GM19397 (cell line): ENCODE results near the gene LRCH2.
"Not testable (repeated sequence)": the region's sequence is repeated elsewhere in the genome, so short reads cannot be mapped to it uniquely, and the experiment has no call there.

Experiments
- ATAC-seq: cut with Tn5 transposase; IDR thresholded peaks from one replicate; pipeline ENCODE4 v1.9.1; 2021; ENCODE audit warnings: mild to moderate bottlenecking, moderate library complexity; ENCODE audit not compliant: unreplicated experiment

The LRCH2 gene

DNA sequence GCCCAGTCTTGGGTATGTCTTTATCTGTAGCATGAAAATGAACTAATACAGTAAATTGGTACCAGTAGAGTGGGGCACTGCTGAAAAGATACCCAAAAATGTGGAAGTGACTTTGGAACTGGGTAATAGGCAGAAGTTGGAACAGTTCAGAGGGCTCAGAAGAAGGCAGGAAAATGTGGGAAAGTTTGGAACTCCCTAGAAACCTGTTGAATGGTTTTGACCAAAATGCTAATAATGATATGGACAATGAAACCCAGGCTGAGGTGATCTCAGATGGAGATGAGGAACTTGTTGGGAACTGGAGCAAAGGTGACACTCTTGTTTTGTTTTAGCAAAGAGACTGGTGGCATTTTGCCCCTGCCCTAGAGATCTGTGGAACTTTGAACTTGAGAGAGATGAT, 24.3 kb downstream of the LRCH2 start:
- not testable (repeated sequence) for ATAC-seq

DNA sequence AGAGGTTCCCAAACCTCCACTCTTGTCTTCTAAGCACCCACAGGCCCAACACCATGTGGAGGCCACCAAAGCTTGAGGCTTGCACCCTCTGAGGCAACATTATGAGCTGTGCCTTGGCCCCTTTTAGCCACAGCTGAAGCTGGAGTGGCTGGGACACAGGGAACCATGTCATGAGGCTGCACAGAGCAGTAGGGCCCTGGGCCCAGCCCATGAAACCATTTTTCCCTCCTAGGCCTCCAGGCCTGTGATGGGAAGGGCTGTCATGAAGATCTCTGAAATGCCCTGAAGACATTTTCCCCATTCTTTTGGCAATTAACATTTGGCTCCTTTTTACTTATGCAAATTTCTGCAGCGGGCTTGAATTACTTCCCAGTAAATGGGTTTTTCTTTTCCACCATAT, 29.9 kb downstream of the LRCH2 start:
- ATAC-seq, result no peak

DNA sequence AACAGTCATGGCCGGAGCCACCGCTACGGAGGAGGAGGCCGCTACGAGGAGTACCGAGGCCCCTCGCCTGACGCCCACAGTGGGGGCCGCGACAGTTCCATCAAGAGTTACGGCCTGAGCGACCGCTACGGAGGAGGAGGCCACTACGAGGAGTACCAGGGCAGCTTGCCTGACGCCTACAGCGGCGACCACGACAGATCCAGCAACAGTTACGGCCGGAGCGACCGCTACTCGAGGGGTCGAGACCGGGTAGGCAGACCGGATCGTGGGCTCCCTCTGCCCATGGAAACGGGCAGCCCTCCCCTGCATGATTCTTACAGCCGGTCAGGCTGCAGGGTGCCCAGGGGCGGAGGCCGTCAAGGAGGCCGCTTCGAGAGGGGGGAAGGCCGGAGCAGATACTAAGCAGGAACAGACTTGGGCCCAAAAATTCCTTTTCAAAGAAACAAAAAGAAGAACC, 41.6 kb downstream of the LRCH2 start:
- no peak for ATAC-seq

DNA sequence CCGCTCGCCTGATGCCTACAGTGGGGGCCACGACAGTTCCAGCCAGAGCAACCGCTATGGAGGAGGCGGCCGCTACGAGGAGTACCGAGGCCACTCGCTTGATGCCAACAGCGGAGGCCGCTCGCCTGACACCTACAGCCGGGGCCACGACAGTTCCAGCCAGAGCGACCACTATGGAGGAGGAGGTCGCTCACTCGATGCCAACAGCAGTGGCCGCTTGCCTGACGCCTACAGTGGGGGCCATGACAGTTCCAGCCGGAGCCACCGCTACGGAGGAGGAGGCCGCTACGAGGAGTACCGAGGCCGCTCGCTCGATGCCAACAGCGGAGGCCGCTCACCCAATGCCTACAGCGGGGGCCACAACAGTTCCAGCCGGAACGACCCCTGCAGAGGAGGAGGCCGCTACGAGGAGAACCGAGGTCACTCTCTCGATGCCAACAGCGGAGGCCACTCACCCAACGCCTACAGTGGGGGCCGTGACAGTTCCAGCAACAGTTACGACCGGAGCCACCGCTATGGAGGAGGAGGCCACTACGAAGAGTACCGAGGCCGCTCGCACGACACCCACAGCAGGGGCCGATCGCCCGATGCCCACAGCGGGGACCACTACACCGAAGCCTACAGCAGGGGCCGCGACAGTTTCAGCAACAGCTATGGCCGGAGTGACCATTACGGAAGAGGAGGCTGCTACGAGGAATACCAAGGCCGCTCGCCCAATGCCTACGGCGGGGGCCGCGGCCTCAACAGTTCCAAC, 42.2 kb downstream of the LRCH2 start:
- ATAC-seq, result no peak

DNA sequence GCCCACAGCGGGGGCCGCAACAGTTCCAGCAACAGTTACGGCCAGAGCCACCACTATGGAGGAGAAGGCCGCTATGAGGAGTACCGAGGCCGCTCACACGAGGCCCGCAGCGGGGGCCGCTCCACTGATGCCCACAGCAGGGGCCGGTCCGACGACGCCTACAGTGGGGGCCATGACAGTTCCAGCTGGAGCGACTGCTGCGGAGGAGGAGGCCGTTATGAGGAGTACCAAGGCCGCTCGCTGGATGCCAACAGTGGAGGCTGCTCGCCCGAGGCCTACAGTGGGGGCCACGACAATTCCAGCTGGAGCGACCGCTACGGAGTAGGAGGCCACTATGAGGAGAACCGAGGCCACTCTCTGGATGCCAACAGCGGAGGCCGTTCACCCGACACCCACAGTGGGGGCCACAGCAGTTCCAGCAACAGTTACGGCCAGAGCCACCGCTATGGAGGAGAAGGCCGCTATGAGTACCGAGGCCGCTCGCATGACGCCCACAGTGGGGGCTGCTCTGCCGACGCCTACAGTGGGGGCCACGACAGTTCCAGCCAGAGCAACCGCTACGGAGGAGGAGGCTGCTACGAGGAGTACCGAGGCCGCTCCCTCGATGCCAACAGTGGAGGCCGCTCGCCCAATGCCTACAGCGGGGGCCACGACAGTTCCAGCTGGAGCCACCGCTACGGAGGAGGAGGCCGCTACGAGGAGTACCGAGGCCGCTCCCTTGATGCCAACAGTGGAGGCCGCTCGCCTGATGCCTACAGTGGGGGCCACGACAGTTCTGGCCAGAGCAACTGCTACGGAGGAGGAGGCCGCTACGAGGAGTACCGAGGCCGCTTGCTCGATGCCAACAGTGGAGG, 43.0 kb downstream of the LRCH2 start:
- ATAC-seq, result no peak

DNA sequence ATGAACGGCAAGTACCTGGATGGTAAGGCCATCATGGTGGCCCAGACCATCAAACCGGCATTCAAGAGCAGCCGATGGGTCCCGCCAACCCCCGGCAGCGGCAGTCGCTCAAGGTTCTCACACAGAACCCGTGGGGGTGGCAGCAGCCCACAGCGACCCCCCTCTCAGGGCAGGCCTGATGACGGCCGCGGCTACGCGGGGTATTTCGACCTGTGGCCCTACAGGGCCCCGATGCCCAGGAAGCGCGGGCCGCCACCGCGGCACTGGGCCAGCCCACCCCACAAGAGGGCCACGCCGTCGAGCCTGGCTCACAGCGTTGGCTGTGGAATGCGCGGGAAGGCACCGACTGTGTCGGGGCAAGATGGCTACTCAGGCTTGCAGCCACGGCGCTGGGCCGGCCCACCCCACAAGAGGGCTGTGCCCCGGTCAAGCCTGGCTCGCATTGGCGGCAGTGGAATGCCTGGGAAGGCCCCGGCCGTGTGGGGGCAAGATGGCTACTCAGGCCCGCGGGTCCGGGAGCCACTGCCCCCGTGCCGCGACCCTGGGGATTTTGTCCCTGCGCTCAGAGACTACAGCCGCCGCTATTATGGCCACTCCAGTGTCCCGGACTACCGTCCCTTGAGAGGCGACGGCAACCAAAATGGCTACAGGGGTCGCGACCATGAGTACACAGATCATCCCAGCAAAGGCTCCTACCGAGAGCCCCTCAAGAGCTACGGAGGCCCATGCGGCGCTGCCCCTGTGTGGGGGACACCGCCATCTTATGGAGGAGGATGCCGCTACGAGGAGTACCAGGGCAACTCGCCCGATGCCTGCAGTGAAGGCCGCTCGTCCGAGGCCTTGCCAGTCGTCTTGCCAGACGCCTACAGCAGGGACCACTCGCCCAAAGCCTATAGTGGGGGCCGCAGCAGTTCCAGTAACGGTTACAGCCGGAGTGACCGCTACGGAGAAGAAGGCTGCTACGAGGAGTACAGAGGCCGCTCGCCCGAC, 44.0 kb downstream of the LRCH2 start:
- ATAC-seq, result no peak

DNA sequence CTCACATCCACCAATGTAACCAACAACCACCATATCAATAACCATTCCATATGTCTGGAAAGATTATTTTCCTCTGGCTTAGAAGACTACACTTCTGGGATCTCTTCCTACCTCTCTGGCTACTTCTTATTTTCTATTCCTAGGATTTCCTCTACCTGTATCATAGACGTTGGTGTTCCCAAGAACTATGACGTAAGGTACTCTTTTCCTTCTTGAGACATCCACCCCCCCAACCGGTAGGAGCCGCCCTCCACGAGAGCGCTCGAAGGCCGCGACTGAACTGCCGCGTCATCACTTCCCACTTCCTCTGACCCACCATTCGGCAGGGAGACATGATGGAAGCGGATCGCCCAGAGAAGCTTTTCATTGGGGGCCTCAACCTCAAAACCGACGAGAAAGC, 44.8 kb downstream of the LRCH2 start, which contains the start of gene RBMXL3:
TSS of gene RBMXL3 (plus strand) at position 301 of the 400 bp plus-strand sequence. CDS start at position 333, 32 bp downstream.
- ATAC-seq, result no peak

DNA sequence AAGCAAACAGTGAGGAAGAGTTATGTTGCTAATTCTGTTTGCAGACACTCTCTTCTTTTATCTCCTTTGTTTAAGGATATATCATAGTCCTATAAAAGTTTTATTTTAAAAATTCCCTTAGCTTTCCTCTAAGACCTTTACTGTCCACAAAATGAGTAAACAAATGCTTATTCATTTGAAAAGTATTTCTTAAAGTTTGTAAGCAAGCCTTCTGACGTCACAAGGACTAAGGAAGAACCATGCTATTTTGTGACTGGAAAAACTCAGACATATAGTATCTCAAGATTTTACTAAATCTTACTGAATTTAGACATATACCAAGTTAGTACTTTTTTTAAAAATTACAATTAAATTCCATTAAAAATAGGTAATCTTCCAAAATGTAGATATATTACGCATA, 49.9 kb downstream of the LRCH2 start:
- ATAC-seq, result no peak

DNA sequence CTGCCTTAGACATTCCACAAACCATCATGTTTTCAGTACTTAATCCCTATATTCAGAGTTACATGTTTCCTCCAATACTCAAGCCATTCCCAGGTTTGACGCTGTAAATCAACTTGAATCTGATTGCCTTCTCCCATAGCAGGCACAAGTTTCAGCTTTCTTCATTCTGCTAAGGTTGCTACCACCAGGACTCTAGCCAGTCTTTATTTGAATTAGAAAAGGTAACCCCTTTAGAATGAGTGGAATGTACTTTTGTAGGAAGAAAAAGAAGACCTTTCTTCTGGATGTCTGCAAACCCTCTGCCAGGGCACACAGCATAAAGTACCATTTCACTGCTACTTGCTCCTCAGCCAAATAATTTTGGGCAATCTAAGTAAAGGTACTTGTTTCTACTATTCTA, 55.4 kb downstream of the LRCH2 start:
- no peak for ATAC-seq

DNA sequence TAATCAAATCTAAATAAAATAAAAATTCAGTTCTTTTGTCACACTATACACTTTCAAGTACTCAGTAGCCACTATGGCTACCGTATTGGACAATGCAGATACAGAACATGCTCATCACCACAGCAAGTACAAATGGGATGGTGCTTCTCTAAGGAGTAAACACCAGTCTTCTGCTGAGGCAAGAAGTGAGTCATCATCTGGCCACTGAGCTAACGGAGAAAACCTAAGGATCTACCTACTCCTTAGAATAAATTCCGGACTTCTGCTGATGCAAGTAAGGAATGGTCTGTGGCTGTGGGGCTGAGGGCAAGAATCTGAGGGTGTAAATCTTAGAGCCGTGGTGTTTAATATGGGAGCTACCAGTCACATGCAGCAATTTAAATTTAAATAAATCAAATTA, 56.0 kb downstream of the LRCH2 start:
- no peak for ATAC-seq

DNA sequence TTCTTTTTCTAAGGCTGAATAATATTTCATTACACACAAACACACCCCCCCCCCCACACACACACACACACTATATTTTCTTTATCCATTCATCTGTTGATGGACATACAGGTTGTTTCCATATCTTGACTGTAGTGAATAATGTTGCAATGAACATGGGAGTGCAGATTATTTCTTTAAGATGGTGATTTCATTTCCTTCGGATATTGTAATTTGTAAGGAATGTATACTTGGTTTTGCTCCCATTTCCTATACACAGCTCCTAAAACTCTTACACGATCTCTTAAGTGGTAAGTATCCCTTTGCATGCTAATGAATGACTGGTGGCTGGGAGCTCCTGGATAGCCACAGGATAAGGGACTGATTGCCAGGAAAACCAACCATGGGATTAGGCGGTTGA, 59.3 kb downstream of the LRCH2 start:
- ATAC-seq, result no peak

DNA sequence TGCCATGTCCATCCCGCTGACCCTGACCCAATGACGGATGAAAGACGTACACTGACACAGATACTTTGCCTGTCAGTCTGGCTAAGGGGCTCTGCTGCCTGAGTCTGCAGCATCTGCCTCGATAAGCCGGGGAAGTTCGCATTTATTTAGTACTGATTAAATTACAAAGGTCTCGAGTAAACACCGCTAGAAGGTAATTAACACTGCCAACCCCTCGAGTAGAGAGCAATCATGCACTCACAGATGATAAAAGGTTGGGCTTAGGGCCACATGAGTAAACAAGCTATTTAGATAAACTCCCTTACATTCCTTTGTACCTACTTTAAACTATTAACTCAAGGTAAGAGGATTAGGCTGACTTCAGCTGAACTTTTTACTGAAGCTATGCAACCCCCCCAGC, 60.7 kb downstream of the LRCH2 start:
- no peak for ATAC-seq

DNA sequence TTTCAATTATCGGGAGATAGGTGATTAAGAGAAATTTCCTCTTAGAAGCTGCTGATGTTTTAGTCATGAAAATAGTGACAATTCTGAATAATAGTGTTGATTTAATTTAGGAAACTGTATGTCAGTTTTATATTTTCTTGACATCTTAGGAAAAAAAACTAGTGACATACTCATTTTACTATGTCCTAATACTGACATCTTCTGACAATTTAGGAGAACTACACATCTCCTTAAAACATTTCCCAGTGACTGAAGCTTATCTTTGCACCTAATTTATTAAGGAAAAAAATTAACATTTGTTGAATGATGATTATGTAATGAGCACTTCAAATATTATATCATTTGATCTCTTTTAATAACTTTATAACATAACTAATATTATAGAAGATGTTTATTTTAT, 86.7 kb downstream of the LRCH2 start:
- ATAC-seq, result no peak

DNA sequence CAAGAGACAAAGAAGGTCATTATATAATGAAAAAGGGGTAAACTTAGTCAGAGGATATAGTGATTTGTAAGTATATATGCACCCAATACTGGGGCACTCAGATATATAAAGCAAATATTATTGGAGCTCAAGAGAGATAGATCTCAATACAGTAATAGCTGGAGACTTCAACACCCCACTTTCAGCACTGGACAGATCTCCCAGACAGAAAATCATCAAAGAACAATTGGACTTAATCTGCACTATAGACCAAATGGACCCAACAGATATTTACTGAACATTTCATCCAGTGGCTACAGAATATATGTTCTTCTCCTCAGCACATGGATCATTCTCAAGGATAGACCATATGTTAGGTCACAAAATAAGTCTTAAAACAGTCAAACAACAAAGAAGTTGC, 91.8 kb downstream of the LRCH2 start:
- ATAC-seq, result no peak

DNA sequence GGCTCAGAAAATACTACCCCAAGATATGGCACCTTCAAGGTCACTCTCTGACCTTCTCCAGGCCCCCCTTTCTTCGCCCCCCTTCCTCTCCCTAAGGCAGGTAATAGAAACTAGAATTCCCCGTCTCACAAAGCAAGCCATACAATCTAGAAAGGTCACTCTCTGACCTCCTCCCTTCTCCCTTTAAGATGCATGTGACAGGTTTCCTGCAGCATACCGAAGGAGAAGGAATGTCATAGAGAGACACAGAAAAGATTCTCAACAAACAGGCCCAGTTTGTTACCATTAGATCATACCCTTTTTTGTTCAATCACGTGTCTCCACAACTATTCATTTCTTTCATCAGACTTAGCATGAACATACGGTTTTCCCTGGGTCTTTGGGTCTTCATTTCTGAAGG, 95.9 kb downstream of the LRCH2 start:
- ATAC-seq, result no peak

DNA sequence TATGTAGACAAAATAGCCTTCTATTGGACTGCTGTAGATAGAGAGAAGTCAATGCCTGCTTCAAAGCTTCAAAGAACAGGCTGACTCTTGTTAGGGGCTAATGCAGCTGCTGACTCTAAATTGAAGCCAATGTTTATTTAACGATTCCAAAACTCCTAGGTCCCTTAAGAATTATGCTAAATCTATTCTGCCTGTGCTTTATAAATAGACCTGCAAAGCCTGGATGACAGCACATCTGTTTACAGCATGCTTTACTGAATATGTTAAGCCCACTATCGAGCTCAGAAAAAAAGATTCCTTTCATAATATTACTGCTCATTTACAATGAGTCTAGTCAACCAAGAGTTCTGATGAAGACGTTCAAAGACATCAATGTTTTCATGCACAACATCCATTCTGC, 99.5 kb downstream of the LRCH2 start:
- no peak for ATAC-seq

DNA sequence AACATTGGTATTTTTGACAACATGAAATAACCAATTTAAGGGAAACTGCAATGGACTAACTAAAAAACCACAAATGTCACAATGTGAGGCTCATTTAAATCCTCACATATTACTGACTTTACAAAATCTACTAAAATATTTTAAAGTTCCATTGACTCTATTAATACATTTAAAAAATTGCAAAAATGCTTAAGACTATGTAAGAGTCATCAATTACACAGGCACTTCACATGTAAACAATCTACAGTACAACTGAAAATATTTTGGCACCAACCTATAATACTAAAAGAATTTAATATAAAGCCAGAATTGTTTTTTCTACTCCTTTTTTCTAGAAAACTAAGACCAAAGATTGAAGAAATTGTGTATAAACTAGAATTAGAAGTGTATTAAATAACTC, 121.5 kb downstream of the LRCH2 start:
- no peak for ATAC-seq

DNA sequence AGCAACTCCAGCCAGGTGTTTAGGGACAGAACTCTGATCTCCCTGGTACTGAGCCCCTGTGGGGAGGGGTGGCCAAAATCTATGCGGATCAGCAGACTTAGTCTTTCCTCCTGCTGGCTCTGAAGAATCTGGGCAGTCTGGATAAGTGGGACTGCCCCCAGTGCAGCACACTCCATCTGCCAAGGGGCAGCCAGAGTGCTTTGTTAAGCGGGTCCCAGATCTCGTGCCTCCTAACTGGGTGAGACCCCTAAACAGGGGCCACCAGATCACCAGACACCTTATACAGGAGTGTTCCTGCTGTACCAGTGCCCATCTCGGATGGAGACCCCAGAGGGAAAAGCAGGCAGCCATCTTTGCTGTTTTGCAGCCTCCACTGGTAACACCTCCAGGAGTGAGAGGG, 135.0 kb downstream of the LRCH2 start:
- ATAC-seq, result no peak

DNA sequence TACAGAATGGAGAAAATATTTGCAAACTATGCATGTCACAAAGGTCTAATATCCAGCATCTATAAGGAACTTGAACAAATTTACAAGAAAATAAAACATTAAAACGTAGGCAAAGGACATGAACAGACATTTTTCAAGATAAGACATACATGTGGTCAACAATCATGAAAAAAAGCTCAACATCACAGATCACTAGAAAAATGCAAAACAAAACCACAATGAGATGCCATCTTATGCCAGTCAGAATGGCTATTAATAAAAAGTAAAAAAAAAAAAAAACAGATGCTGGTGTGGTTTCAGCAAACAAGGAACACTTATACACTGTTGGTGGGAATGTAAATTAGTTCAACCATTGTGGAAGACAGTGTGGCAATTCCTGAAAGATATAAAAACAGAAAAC, 140.7 kb downstream of the LRCH2 start:
- no peak for ATAC-seq

DNA sequence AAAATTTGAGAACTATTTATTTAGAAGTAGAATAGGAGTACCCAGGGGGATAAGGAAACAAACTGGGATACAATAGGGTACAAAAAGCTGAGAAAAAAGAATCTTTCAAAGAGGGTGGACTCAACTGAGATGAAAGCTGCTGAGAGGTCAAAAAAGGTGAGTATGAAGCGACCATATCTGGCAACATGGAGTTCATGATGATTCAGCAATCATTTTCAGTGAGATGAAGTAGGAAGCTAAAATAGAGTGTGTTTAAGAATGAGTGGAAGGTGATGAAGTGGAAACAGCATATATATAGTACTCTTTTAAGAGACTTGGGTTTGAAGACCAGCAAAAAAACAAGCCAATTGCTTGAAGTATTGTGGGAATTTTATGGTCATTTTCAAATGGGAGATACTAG, 144.5 kb downstream of the LRCH2 start:
- no peak for ATAC-seq

DNA sequence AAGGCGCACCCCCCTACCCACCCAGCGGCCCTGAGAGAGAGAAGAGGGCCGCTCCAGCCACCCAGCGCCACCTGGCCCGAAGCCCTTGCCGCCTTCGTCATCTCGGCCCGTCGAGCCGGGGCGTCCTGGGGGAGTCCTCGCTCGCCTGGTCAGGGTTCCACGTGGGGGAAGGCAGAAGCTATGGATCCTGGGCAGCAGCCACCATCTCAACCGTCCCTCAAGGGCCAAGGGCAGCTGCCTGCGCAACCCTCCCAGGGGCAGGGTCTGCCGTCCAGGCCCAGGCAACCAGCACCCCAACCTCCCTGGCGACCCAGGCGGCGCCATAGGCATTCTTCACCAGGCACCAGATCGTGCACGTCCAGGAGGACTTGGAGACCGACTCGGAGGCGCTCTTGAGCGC, 165.0 kb downstream of the LRCH2 start:
- no peak for ATAC-seq
